Tongue (tissue), 2 donors: ENCODE data around the gene TENT4A. TPM values are rescaled to one million over a fixed set of nuclear protein-coding genes. Genes with fewer than 3 reads are reported as not detected.
A peak's percentile ranks its signal among the peaks of the same experiment; 100 is the strongest.

ENCODE experiments used
- DNase-seq: peaks from one replicate; pipeline ENCODE4 v3.0.0-alpha.2; 2015
- total RNA-seq: library from RNA; depleted of rRNA; stranded (reverse); fragments of >200 nt; gene quantifications from one replicate; pipeline ENCODE4 v1.2.3, GENCODE V29; 2014

The TENT4A gene
- total RNA-seq = 21.2 TPM

GRCh38 chr5:6713274-6714225 lies at the start of gene TENT4A:
TENT4A (plus strand) TSS chr5:6713432; CDS start chr5:6713984, 552 bp downstream.
- DNase-seq = peak; percentile 17

GRCh38 chr5:6666762-6667161 lies 46.5 kb upstream of the TENT4A start:
- no peak for DNase-seq

GRCh38 chr5:6667648-6668047 lies 45.6 kb upstream of the TENT4A start:
- DNase-seq = no peak

- peak; percentile 2 for DNase-seq
Measured at GRCh38 chr5:6668717-6669116, 44.5 kb upstream of the TENT4A start.

GRCh38 chr5:6673031-6673430 lies 40.2 kb upstream of the TENT4A start:
- no peak for DNase-seq

- DNase-seq = no peak
Measured at GRCh38 chr5:6673963-6674362, 39.3 kb upstream of the TENT4A start.

GRCh38 chr5:6674421-6674820 lies 38.8 kb upstream of the TENT4A start:
- no peak for DNase-seq

GRCh38 chr5:6674886-6675285 lies 38.3 kb upstream of the TENT4A start:
- no peak for DNase-seq

- DNase-seq = no peak
Measured at GRCh38 chr5:6675784-6676491, 37.3 kb upstream of the TENT4A start.

GRCh38 chr5:6676702-6677101 lies 36.5 kb upstream of the TENT4A start:
- DNase-seq = no peak

GRCh38 chr5:6678385-6678784 lies 34.8 kb upstream of the TENT4A start:
- no peak for DNase-seq

- no peak for DNase-seq
Measured at GRCh38 chr5:6680922-6681321, 32.3 kb upstream of the TENT4A start.

GRCh38 chr5:6681682-6682081 lies 31.6 kb upstream of the TENT4A start:
- DNase-seq = no peak

GRCh38 chr5:6682239-6682638 lies 31.0 kb upstream of the TENT4A start:
- DNase-seq = no peak

GRCh38 chr5:6683241-6683640 lies 30.0 kb upstream of the TENT4A start:
- no peak for DNase-seq

GRCh38 chr5:6684075-6684474 lies 29.2 kb upstream of the TENT4A start:
- no peak for DNase-seq

GRCh38 chr5:6686501-6686900 lies 26.7 kb upstream of the TENT4A start:
- DNase-seq = no peak

- peak; percentile 79 for DNase-seq
Measured at GRCh38 chr5:6686915-6687409, 26.3 kb upstream of the TENT4A start.

GRCh38 chr5:6687505-6687904 lies 25.7 kb upstream of the TENT4A start:
- no peak for DNase-seq

- DNase-seq = no peak
Measured at GRCh38 chr5:6692906-6693305, 20.3 kb upstream of the TENT4A start.

GRCh38 chr5:6698696-6699095 lies 14.5 kb upstream of the TENT4A start:
- DNase-seq = no peak

- DNase-seq = no peak
Measured at GRCh38 chr5:6699357-6699756, 13.9 kb upstream of the TENT4A start.

- no peak for DNase-seq
Measured at GRCh38 chr5:6700074-6700684, 13.1 kb upstream of the TENT4A start.
